Keratinocyte (primary cell): ENCODE data around the gene TTN. TPM values are rescaled to one million over a fixed set of nuclear protein-coding genes. Genes with fewer than 3 reads are reported as not detected.

Experiments used
- DNase-seq: peaks from one replicate; pipeline ENCODE4 v3.0.0-alpha.2; 2011; ENCODE audit warnings: low read depth, missing footprints, low spot score
- FAIRE-seq: peaks from 2 replicates; lab custom pipeline; 2011; peaks lifted over from hg19 to GRCh38; lab: Jason Lieb, UNC
- H2AFZ ChIP-seq: 2 replicates; pipeline ENCODE4 v1.6.0; 2012; ENCODE audit warnings: low read length, control low read depth, inconsistent platforms; ENCODE audit not compliant: control insufficient read depth
- H3K27ac ChIP-seq: 2 replicates; pipeline ENCODE4 v1.5.1; 2011; ENCODE audit warnings: low read length; ENCODE audit not compliant: control insufficient read depth, insufficient read depth
- H3K27me3 ChIP-seq: 3 replicates; pipeline ENCODE4 v1.6.0; 2011; ENCODE audit warnings: low read length; ENCODE audit not compliant: control insufficient read depth, insufficient read depth; ENCODE audit errors: extremely low read depth
- H3K36me3 ChIP-seq, 2 experiments: 2 replicates in 1 of 2; 3 replicates in 1 of 2; pipeline ENCODE4 v1.5.1; 2011; ENCODE audit warnings: low read length in 2 of 2, mild to moderate bottlenecking in 1 of 2; ENCODE audit not compliant: control insufficient read depth in 2 of 2, insufficient read depth in 2 of 2; ENCODE audit errors: extremely low read depth in 1 of 2
- H3K4me1 ChIP-seq: 3 replicates; pipeline ENCODE4 v1.5.1; 2011; ENCODE audit warnings: low read length; ENCODE audit not compliant: control insufficient read depth, insufficient read depth; ENCODE audit errors: extremely low read depth
- H3K4me2 ChIP-seq: 3 replicates; pipeline ENCODE4 v1.6.0; 2011; ENCODE audit warnings: low read depth, low read length; ENCODE audit not compliant: control insufficient read depth, insufficient read depth; ENCODE audit errors: extremely low read depth
- H3K4me3 ChIP-seq, 3 experiments: fragments of 200-600 bp in 1 of 3; sonication (generic) in 1 of 3; 2 replicates in 2 of 3; 3 replicates in 1 of 3; pipeline ENCODE4 v1.5.1; 2011 to 2016; ENCODE audit warnings: low read length in 3 of 3, mild to moderate bottlenecking in 3 of 3, control low read depth in 2 of 3, inconsistent platforms in 1 of 3, low read depth in 1 of 3, mixed read lengths in 1 of 3, mixed run types in 1 of 3, moderate library complexity in 1 of 3; ENCODE audit not compliant: control insufficient read depth in 2 of 3, insufficient read depth in 2 of 3; ENCODE audit errors: extremely low read depth in 1 of 3
- H3K79me2 ChIP-seq: 2 replicates; pipeline ENCODE4 v1.6.0; 2012; ENCODE audit warnings: low read length; ENCODE audit not compliant: control insufficient read depth, insufficient read depth
- H3K9ac ChIP-seq: 3 replicates; pipeline ENCODE4 v1.6.0; 2011; ENCODE audit warnings: low read length; ENCODE audit not compliant: control insufficient read depth, insufficient read depth; ENCODE audit errors: extremely low read depth
- H3K9me1 ChIP-seq: 3 replicates; pipeline ENCODE4 v1.6.0; 2011; ENCODE audit warnings: low read length; ENCODE audit not compliant: control insufficient read depth, insufficient read depth; ENCODE audit errors: extremely low read depth
- H3K9me3 ChIP-seq: 2 replicates; pipeline ENCODE4 v1.5.1; 2012; ENCODE audit warnings: low read depth, low read length; ENCODE audit not compliant: control insufficient read depth
- H4K20me1 ChIP-seq: 3 replicates; pipeline ENCODE4 v1.6.0; 2011; ENCODE audit warnings: low read length; ENCODE audit not compliant: control insufficient read depth, insufficient read depth; ENCODE audit errors: extremely low read depth
- CTCF ChIP-seq, 3 experiments: IDR thresholded peaks in 1 of 3; conservative IDR thresholded peaks in 1 of 3; optimal IDR thresholded peaks in 1 of 3; 2 replicates in 2 of 3; 3 replicates in 1 of 3; pipeline versions ENCODE3 to v1.5.1; 2011; ENCODE audit warnings: low read length in 3 of 3, mild to moderate bottlenecking in 3 of 3, moderate library complexity in 2 of 3, control low read depth in 1 of 3, inconsistent platforms in 1 of 3; ENCODE audit not compliant: insufficient read depth in 2 of 3; ENCODE audit errors: extremely low read depth in 1 of 3
- EZH2 ChIP-seq: IDR thresholded peaks from one replicate; pipeline ENCODE4 v1.6.1; 2012; ENCODE audit warnings: inconsistent platforms, mild to moderate bottlenecking, low read length, moderate library complexity
- dilution Hi-C: fragments of 300-500 bp; cut with MboI; formaldehyde crosslinking; loops from one replicate; pipeline ENCODE4 v1.7.0; 2020; ENCODE audit warnings: low sequenced_read_pairs; ENCODE audit not compliant: extremely low pct_ligation_motif_present
- polyA plus RNA-seq, 5 experiments: library from polyadenylated mRNA; depleted of rRNA in 3 of 5; stranded (reverse) in 3 of 5; stranded (forward) in 1 of 5; unstranded in 1 of 5; fragments of >200 nt; gene quantifications; 1 replicate in 1 of 5; 2 replicates in 3 of 5; 3 replicates in 1 of 5; pipeline versions ENCODE4 v1.2.1 to v1.2.3, GENCODE V29; 2011 to 2012; ENCODE audit warnings: missing spikeins in 2 of 5, low read depth in 1 of 5, low replicate concordance in 1 of 5

TTN gene
- polyA plus RNA-seq, 1 donor (not counting 4 experiments of a cell fraction or from before 2014, with no cell fraction given), result 0.01 TPM

- Histone ChIP-seq H3K27me3 (no peaks in the 10 kb centered on the region), H3K4me1 (no peaks in the 10 kb centered on the region), H3K4me2 (no peak overlapping the region), H3K9me1 (no peaks in the 10 kb centered on the region), H4K20me1 (no peaks in the 10 kb centered on the region), H3K4me3 (no peak overlapping the region), H3K9ac (no peak overlapping the region), H3K79me2 (no peaks in the 10 kb centered on the region), H3K27ac (no peak overlapping the region), H3K36me3 (no peaks in the 10 kb centered on the region), H2AFZ (no peak overlapping the region), H3K9me3 (no peaks in the 10 kb centered on the region)
- dilution Hi-C loops, result no loop called here
- TF ChIP-seq CTCF (optimal IDR thresholded peaks at IDR 0.05 in 1 of 3, IDR thresholded peaks at IDR 0.05 in 1 of 3, conservative IDR thresholded peaks at IDR 0.05 in 1 of 3; ENCODE audit: extremely low read depth in 1 of 3, insufficient read depth in 2 of 3, low read length in 3 of 3) (no peak), EZH2 (no peak)
- no peak for DNase-seq
- no peak for FAIRE-seq
Observed at GRCh38 chr2:178508646-178509045, 298.6 kb downstream of the TTN start.

GRCh38 chr2:178506949-178507348 lies 300.3 kb downstream of the TTN start:
- H3K4me1 ChIP-seq, result no peaks in the 10 kb centered on the region
- TF ChIP-seq CTCF (optimal IDR thresholded peaks at IDR 0.05 in 1 of 3, IDR thresholded peaks at IDR 0.05 in 1 of 3, conservative IDR thresholded peaks at IDR 0.05 in 1 of 3; ENCODE audit: extremely low read depth in 1 of 3, insufficient read depth in 2 of 3, low read length in 3 of 3), result no peak
- no peak for TF ChIP-seq EZH2
- no peak overlapping the region for H3K4me2 ChIP-seq
- DNase-seq (no peak), FAIRE-seq (no peak)
- H3K9me1 ChIP-seq, result no peaks in the 10 kb centered on the region
- H3K79me2 ChIP-seq, result no peaks in the 10 kb centered on the region
- no peak overlapping the region for H3K27ac ChIP-seq
- dilution Hi-C loops, result no loop called here
- no peaks in the 10 kb centered on the region for H3K9me3 ChIP-seq
- peaks cover 2 to 6% of the 10 kb centered on the region in 2 experiments for H3K36me3 ChIP-seq
- H4K20me1 ChIP-seq, result no peaks in the 10 kb centered on the region
- no peaks in the 10 kb centered on the region for H3K27me3 ChIP-seq
- H3K4me3 ChIP-seq, result no peak overlapping the region
- no peak overlapping the region for H3K9ac ChIP-seq
- H2AFZ ChIP-seq, result no peak overlapping the region
